Measurements from ENCODE around the gene SLC1A3.

DNA sequence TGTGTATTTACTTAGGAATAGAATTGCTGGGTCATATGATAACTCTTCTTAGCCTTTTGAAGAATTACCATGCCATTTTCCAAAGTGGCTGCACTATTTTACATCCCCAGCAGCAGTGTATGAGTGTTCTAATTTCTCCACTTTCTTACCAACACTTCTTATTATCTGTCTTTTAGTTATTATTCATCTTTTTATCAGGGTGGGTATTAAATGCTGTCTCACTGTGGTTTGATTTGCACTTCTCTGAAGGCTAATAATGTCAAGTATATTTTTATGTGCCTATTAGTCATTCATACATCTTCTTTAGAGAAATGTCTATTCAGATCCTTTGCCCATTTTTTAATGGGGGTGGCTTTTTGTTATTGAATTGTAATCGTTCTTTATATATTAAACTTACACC is 36.8 kb downstream of the SLC1A3 start:
- TF ChIP-seq, protein P1, sequence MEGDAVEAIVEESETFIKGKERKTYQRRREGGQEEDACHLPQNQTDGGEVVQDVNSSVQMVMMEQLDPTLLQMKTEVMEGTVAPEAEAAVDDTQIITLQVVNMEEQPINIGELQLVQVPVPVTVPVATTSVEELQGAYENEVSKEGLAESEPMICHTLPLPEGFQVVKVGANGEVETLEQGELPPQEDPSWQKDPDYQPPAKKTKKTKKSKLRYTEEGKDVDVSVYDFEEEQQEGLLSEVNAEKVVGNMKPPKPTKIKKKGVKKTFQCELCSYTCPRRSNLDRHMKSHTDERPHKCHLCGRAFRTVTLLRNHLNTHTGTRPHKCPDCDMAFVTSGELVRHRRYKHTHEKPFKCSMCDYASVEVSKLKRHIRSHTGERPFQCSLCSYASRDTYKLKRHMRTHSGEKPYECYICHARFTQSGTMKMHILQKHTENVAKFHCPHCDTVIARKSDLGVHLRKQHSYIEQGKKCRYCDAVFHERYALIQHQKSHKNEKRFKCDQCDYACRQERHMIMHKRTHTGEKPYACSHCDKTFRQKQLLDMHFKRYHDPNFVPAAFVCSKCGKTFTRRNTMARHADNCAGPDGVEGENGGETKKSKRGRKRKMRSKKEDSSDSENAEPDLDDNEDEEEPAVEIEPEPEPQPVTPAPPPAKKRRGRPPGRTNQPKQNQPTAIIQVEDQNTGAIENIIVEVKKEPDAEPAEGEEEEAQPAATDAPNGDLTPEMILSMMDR (IDR thresholded peaks at IDR 0.05; ENCODE audit: low read depth, low read length): no peak
- TF ChIP-seq POLR2A (IDR thresholded peaks at IDR 0.05; ENCODE audit: extremely low read depth, insufficient read length): no peak
- no peak for TF ChIP-seq MAX (IDR thresholded peaks at IDR 0.05; ENCODE audit: low read depth, low read length)

Measured in NB4 (cell line).